HepG2 (cell line): ENCODE results near the gene TCEANC2. TPM values are rescaled to one million over a fixed set of nuclear protein-coding genes. Genes with fewer than 3 reads are reported as not detected.

Experiments
- CC2D1A ChIP-seq: sonication (generic); formaldehyde crosslinking; IDR thresholded peaks from 2 replicates; pipeline ENCODE4 v1.8.1; 2023; ENCODE audit warnings: mild to moderate bottlenecking, missing genetic modification reagents
- DMAP1 ChIP-seq: IDR thresholded peaks from 2 replicates; pipeline ENCODE4 v1.6.1; 2016
- E2F2 ChIP-seq: sonication (generic); formaldehyde crosslinking; IDR thresholded peaks from 2 replicates; pipeline ENCODE4 v1.4.0; 2020; ENCODE audit warnings: missing genetic modification reagents, borderline replicate concordance
- ETV5 ChIP-seq: IDR thresholded peaks from 2 replicates; pipeline ENCODE4 v1.6.1; 2018; ENCODE audit warnings: missing biosample characterization, missing genetic modification reagents, inconsistent platforms, borderline replicate concordance
- JUNB ChIP-seq: sonication (generic); formaldehyde crosslinking; IDR thresholded peaks from 2 replicates; pipeline ENCODE4 v1.8.0; 2022; ENCODE audit warnings: missing genetic modification reagents, mild to moderate bottlenecking, borderline replicate concordance
- KLF16 ChIP-seq, 2 experiments: sonication (generic) in 1 of 2; formaldehyde crosslinking in 1 of 2; IDR thresholded peaks; 2 replicates each; pipeline versions ENCODE4 v1.6.1 to v1.8.0; 2016 to 2023; ENCODE audit warnings: missing genetic modification reagents in 2 of 2, missing compliant biosample characterization in 1 of 2
- LBX2 ChIP-seq: sonication (generic); formaldehyde crosslinking; IDR thresholded peaks from 2 replicates; pipeline ENCODE4 v1.5.0; 2020; ENCODE audit warnings: missing genetic modification reagents, mild to moderate bottlenecking, borderline replicate concordance
- SMAD1 ChIP-seq: sonication (generic); formaldehyde crosslinking; IDR thresholded peaks from 2 replicates; pipeline ENCODE4 v1.4.0; 2020; ENCODE audit warnings: missing genetic modification reagents, low read depth, mild to moderate bottlenecking, borderline replicate concordance
- STAT5B ChIP-seq: sonication (generic); formaldehyde crosslinking; IDR thresholded peaks from 2 replicates; pipeline ENCODE4 v1.4.0; 2020; ENCODE audit warnings: missing genetic modification reagents
- TEAD2 ChIP-seq: sonication (generic); formaldehyde crosslinking; IDR thresholded peaks from 2 replicates; pipeline ENCODE4 v1.9.0; 2021; ENCODE audit warnings: missing genetic modification reagents
- TEAD3 ChIP-seq: optimal IDR thresholded peaks from 2 replicates; pipeline ENCODE3; 2016; ENCODE audit warnings: borderline replicate concordance
- TFDP1 ChIP-seq: IDR thresholded peaks from 2 replicates; pipeline ENCODE4 v1.6.1; 2016; ENCODE audit warnings: missing compliant biosample characterization, missing genetic modification reagents, borderline replicate concordance
- ZBTB49 ChIP-seq: sonication (generic); formaldehyde crosslinking; IDR thresholded peaks from 2 replicates; pipeline ENCODE4 v1.4.0; 2020; ENCODE audit warnings: missing genetic modification reagents, borderline replicate concordance
- ZHX1 ChIP-seq: sonication (generic); formaldehyde crosslinking; IDR thresholded peaks from 2 replicates; pipeline ENCODE4 v1.8.1; 2022; ENCODE audit warnings: low read depth, mild to moderate bottlenecking, missing genetic modification reagents
- ZNF777 ChIP-seq: sonication (generic); formaldehyde crosslinking; IDR thresholded peaks from 2 replicates; pipeline ENCODE4 v1.4.0; 2020; ENCODE audit warnings: missing genetic modification reagents
- ZNF788 ChIP-seq: sonication (generic); formaldehyde crosslinking; IDR thresholded peaks from 2 replicates; pipeline ENCODE4 v1.5.0; 2020; ENCODE audit warnings: mild to moderate bottlenecking, missing genetic modification reagents, borderline replicate concordance
- polyA plus RNA-seq, 8 experiments: library from polyadenylated mRNA; depleted of rRNA in 3 of 8; stranded (reverse) in 7 of 8; unstranded in 1 of 8; fragments of >200 nt; fragmentation: Illumina TruSeq in 4 of 8; extraction: Trizol in 4 of 8; gene quantifications; 2 replicates each; pipeline versions ENCODE4 v1.2.1 to v1.2.3, GENCODE V29; 2011 to 2016; ENCODE audit warnings: low read depth in 4 of 8, missing spikeins in 1 of 8, mixed read lengths in 1 of 8; ENCODE audit not compliant: insufficient read depth in 1 of 8
- total RNA-seq, 5 experiments: library from RNA; depleted of rRNA; stranded (reverse); fragments of >200 nt; fragmentation: Illumina TruSeq; extraction: Trizol; gene quantifications; 2 replicates each; pipeline ENCODE4 v1.2.3, GENCODE V29; 2016; ENCODE audit warnings: low read depth in 1 of 5

TCEANC2 gene
- total and polyA plus RNA-seq, 2 of the 13 experiments (the other 11 are each of a cell fraction or from before 2014, with no cell fraction given): 3.8 to 5.0 TPM

GRCh38 chr1:54052934-54053744 lies at the start of gene TCEANC2, which contains the start of gene TMEM59 (continued):
- TF ChIP-seq STAT5B (CRISPR knock-in tag) (no peak), TEAD3 (CRISPR knock-in tag) (peak; percentile 89), SMAD1 (CRISPR knock-in tag) (peak; percentile 78), TFDP1 (CRISPR knock-in tag) (peak; percentile 82; the same call in 1 of the 2 replicates), CC2D1A (CRISPR knock-in tag) (no peak), ZNF788 (peak; percentile 90), DMAP1 (CRISPR knock-in tag) (0 out of 2 replicates have a peak, but pooled peaks have one; percentile 61), ETV5 (CRISPR knock-in tag) (peak; percentile 46; the same call in 1 of the 2 replicates), E2F2 (CRISPR knock-in tag) (no peak), JUNB (no peak), ZBTB49 (CRISPR knock-in tag) (no peak), TEAD2 (CRISPR knock-in tag) (no peak), ZNF777 (CRISPR knock-in tag) (no peak), LBX2 (no peak), ZHX1 (peak; percentile 5; the same call in 1 of the 2 replicates), KLF16 (CRISPR knock-in tag; IDR thresholded peaks at IDR 0.05) (peak in 1 of 2 experiments; percentile 86; a peak in 2 of 4 replicates)
